Mesendoderm (in vitro differentiated cells): ENCODE data around the gene DPT.

ENCODE experiments used
- DNase-seq: peaks from one replicate; pipeline ENCODE4 v3.0.0; 2013
- H2AK5ac ChIP-seq: 2 replicates; pipeline ENCODE4 v1.6.1; 2013; ENCODE audit warnings: low read length, inconsistent platforms
- H2BK120ac ChIP-seq: 2 replicates; pipeline ENCODE4 v1.6.1; 2013; ENCODE audit warnings: low read depth, mild to moderate bottlenecking, low read length, moderate library complexity, mixed read lengths
- H2BK15ac ChIP-seq: replicated peaks from 2 replicates; pipeline ENCODE4 v1.6.1; 2013; ENCODE audit warnings: low read depth, mild to moderate bottlenecking, moderate library complexity
- H2BK5ac ChIP-seq: 2 replicates; pipeline ENCODE4 v1.6.1; 2013; ENCODE audit warnings: low read length, inconsistent platforms
- H3K18ac ChIP-seq: 2 replicates; pipeline ENCODE4 v1.6.1; 2013; ENCODE audit warnings: mild to moderate bottlenecking, low read length, mixed read lengths
- H3K23ac ChIP-seq: one replicate; pipeline ENCODE4 v1.6.1; 2013; ENCODE audit warnings: low read length
- H3K27ac ChIP-seq: 2 replicates; pipeline ENCODE4 v1.5.1; 2013; ENCODE audit warnings: low read depth, mild to moderate bottlenecking, inconsistent platforms, low read length, moderate library complexity
- H3K27me3 ChIP-seq: 2 replicates; pipeline ENCODE4 v1.6.1; 2013; ENCODE audit warnings: low read length, control low read depth, mild to moderate bottlenecking, inconsistent platforms; ENCODE audit not compliant: insufficient read depth, poor library complexity
- H3K36me3 ChIP-seq: 2 replicates; pipeline ENCODE4 v1.6.1; 2013; ENCODE audit warnings: low read length, inconsistent platforms; ENCODE audit not compliant: control insufficient read depth, insufficient read depth
- H3K4ac ChIP-seq: one replicate; pipeline ENCODE4 v1.6.1; 2013; ENCODE audit warnings: low read depth, mild to moderate bottlenecking, low read length, moderate library complexity
- H3K4me1 ChIP-seq: 2 replicates; pipeline ENCODE4 v1.6.1; 2013; ENCODE audit warnings: low read depth, low read length, inconsistent platforms; ENCODE audit not compliant: control insufficient read depth
- H3K4me2 ChIP-seq: 2 replicates; pipeline ENCODE4 v1.6.1; 2013; ENCODE audit warnings: low read length
- H3K4me3 ChIP-seq: 2 replicates; pipeline ENCODE4 v1.5.1; 2013; ENCODE audit warnings: mild to moderate bottlenecking, low read length
- H3K56ac ChIP-seq: one replicate; pipeline ENCODE4 v1.6.1; 2013; ENCODE audit warnings: low read length
- H3K79me1 ChIP-seq: 2 replicates; pipeline ENCODE4 v1.6.1; 2013; ENCODE audit warnings: low read length, inconsistent platforms
- H3K79me2 ChIP-seq: 2 replicates; pipeline ENCODE4 v1.6.1; 2013; ENCODE audit warnings: mild to moderate bottlenecking, low read length; ENCODE audit not compliant: control insufficient read depth, insufficient read depth
- H3K9ac ChIP-seq: 2 replicates; pipeline ENCODE4 v1.6.1; 2013; ENCODE audit warnings: low read length, inconsistent platforms
- H4K5ac ChIP-seq: one replicate; pipeline ENCODE4 v1.6.1; 2013; ENCODE audit warnings: low read length
- H4K8ac ChIP-seq: one replicate; pipeline ENCODE4 v1.6.1; 2013; ENCODE audit warnings: low read depth, mild to moderate bottlenecking, control low read depth, low read length, moderate library complexity
- WGBS: extraction: QIAGEN DNeasy Blood & Tissue Kit; methylation state at CpG from one replicate; pipeline ENCODE4 v1.1.7; 2013; ENCODE audit warnings: low lambda C conversion rate, missing lambda C conversion rate; ENCODE audit not compliant: insufficient coverage; ENCODE audit errors: extremely low coverage; 5-methylcytosine and 5-hydroxymethylcytosine counted together

The DPT gene

DNA sequence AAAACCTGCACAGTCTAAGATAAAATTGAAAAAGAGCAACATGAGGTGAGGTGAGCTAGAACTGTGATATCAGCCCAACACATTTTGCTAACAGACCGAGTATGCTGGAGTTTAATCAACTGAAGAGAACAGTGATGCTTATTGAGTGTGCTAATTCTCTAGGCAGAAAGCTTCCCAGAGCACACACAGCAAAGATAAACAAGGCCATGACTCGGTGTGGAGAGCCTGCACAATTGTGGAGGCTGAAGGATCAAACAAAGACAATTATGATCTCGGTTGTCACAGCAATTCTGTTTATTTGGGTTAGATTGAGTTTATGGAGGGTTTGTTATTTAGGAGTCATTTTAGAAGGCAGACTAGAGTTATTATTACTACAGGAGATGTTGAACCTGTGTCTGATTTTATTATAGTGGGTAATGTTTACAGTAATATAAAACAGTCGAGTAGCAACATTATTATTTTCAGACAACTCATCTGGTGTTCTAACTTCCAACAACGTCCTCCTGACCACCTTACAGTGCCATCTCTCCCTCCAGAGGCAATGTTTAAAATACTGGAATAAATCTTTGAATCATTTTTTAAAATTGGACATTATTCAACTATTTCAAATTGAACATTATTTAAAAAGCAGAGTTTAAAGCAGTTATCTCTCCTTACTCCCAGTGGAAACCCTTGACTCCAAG is 40.2 kb downstream of the DPT start:
- Histone ChIP-seq H4K5ac (no peak overlapping the region), H2AK5ac (no peak overlapping the region), H3K18ac (no peak overlapping the region), H2BK5ac (no peak overlapping the region), H3K9ac (no peak overlapping the region), H3K27me3 (peaks cover 2% of the 10 kb centered on the region), H3K4ac (no peak overlapping the region), H3K27ac (no peak overlapping the region), H3K23ac (no peak overlapping the region), H3K4me1 (no peaks in the 10 kb centered on the region), H3K79me2 (no peaks in the 10 kb centered on the region), H2BK15ac (no peak overlapping the region), H3K56ac (no peak overlapping the region), H3K4me3 (no peak overlapping the region), H3K36me3 (no peaks in the 10 kb centered on the region), H2BK120ac (no peak overlapping the region), H3K79me1 (no peaks in the 10 kb centered on the region), H3K4me2 (no peak overlapping the region), H4K8ac (no peak overlapping the region)
- no CpG with 5 or more reads among the region's 5 CpGs for WGBS
- no peak for DNase-seq

- no peak overlapping the region for H2AK5ac ChIP-seq
- no peak overlapping the region for H3K23ac ChIP-seq
- no peak overlapping the region for H4K5ac ChIP-seq
- no peak overlapping the region for H3K56ac ChIP-seq
- no peak overlapping the region for H2BK5ac ChIP-seq
- H3K9ac ChIP-seq: no peak overlapping the region
- WGBS: no CpG with 5 or more reads among the region's 4 CpGs
- H3K36me3 ChIP-seq: no peaks in the 10 kb centered on the region
- H3K79me2 ChIP-seq: no peaks in the 10 kb centered on the region
- no peaks in the 10 kb centered on the region for H3K4me1 ChIP-seq
- H2BK15ac ChIP-seq: no peak overlapping the region
- H3K27ac ChIP-seq: no peak overlapping the region
- peaks cover 2% of the 10 kb centered on the region for H3K27me3 ChIP-seq
- no peak overlapping the region for H3K18ac ChIP-seq
- no peak overlapping the region for H3K4me2 ChIP-seq
- H2BK120ac ChIP-seq: no peak overlapping the region
- peak; percentile 26 for DNase-seq
- H4K8ac ChIP-seq: no peak overlapping the region
- no peaks in the 10 kb centered on the region for H3K79me1 ChIP-seq
- H3K4me3 ChIP-seq: no peak overlapping the region
- no peak overlapping the region for H3K4ac ChIP-seq
These were observed 41.2 kb downstream of the DPT start for GRCh38 chr1:168687816-168688215.

DNA sequence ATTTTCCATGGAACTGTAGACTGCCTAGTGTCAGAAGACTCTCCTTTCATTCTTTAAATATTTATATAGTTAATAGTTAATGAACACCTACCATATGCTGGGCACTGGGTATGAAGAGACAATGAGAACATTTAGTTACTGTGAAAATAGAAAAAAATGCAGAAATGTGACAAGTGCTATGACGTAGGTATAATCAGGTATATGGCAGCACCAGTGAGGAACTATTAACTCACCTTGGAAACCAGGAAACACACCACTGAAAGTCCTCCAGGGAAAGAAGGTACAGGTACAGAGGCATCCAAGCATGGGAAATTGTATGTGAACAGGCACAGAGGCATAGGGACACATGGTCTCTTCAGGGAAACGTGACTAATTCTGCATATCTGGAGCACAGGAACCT is 42.3 kb downstream of the DPT start:
- Histone ChIP-seq H3K4me3 (no peak overlapping the region), H3K27ac (no peak overlapping the region), H3K4me2 (no peak overlapping the region), H3K56ac (no peak overlapping the region), H3K4me1 (no peaks in the 10 kb centered on the region), H2BK15ac (no peak overlapping the region), H3K23ac (no peak overlapping the region), H3K79me1 (no peaks in the 10 kb centered on the region), H2BK120ac (no peak overlapping the region), H2AK5ac (no peak overlapping the region), H3K27me3 (peaks cover 2% of the 10 kb centered on the region), H4K5ac (no peak overlapping the region), H4K8ac (no peak overlapping the region), H3K9ac (no peak overlapping the region), H2BK5ac (no peak overlapping the region), H3K18ac (no peak overlapping the region), H3K4ac (no peak overlapping the region), H3K79me2 (no peaks in the 10 kb centered on the region), H3K36me3 (no peaks in the 10 kb centered on the region)
- no peak for DNase-seq
- WGBS: no CpG with 5 or more reads among the region's 2 CpGs

DNA sequence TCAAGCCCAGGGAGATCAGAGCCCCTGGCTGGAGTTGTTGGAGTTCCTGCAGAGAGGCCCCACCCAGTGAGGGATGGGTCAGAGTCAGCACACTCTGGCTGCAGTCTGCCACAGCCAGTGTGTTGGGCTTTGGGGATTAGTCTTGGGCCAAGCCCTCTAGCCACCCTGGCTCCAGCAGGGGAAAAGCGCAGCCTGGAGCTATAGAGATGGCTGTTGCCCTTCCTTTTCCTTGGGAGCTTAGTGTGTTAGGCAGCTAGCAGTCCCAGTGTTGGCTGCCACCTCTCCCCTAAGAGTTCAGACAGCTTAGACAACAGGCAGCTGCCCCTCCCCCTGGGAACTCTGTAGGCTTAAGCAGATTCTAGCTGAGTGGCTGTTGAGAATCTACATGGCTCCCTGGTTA is 45.1 kb downstream of the DPT start:
- no peak overlapping the region for H3K4ac ChIP-seq
- H3K9ac ChIP-seq: no peak overlapping the region
- no peak overlapping the region for H2AK5ac ChIP-seq
- peaks cover 2% of the 10 kb centered on the region for H3K27me3 ChIP-seq
- H3K18ac ChIP-seq: no peak overlapping the region
- H3K56ac ChIP-seq: no peak overlapping the region
- no peaks in the 10 kb centered on the region for H3K79me2 ChIP-seq
- no peak overlapping the region for H4K5ac ChIP-seq
- no peak overlapping the region for H2BK5ac ChIP-seq
- H3K79me1 ChIP-seq: no peaks in the 10 kb centered on the region
- no peak overlapping the region for H4K8ac ChIP-seq
- H2BK15ac ChIP-seq: no peak overlapping the region
- H3K36me3 ChIP-seq: no peaks in the 10 kb centered on the region
- H2BK120ac ChIP-seq: no peak overlapping the region
- no peak overlapping the region for H3K4me2 ChIP-seq
- no peak for DNase-seq
- no peaks in the 10 kb centered on the region for H3K4me1 ChIP-seq
- no peak overlapping the region for H3K27ac ChIP-seq
- no peak overlapping the region for H3K4me3 ChIP-seq
- WGBS: no CpG with 5 or more reads among the region's 1 CpG
- H3K23ac ChIP-seq: no peak overlapping the region

- Histone ChIP-seq H2BK15ac (no peak overlapping the region), H3K4me3 (no peak overlapping the region), H3K36me3 (no peaks in the 10 kb centered on the region), H4K8ac (no peak overlapping the region), H3K4me1 (no peaks in the 10 kb centered on the region), H3K27me3 (no peaks in the 10 kb centered on the region), H3K79me1 (no peaks in the 10 kb centered on the region), H3K4ac (no peak overlapping the region), H3K56ac (no peak overlapping the region), H3K23ac (no peak overlapping the region), H3K9ac (no peak overlapping the region), H3K4me2 (no peak overlapping the region), H2AK5ac (no peak overlapping the region), H2BK5ac (no peak overlapping the region), H3K18ac (no peak overlapping the region), H3K79me2 (no peaks in the 10 kb centered on the region), H3K27ac (no peak overlapping the region), H2BK120ac (no peak overlapping the region), H4K5ac (no peak overlapping the region)
- no CpG with 5 or more reads among the region's 1 CpG for WGBS
- no peak for DNase-seq
These were observed 52.1 kb downstream of the DPT start for GRCh38 chr1:168676861-168677260.
